ENCODE data around the gene BORCS5. TPM values are rescaled to one million over a fixed set of nuclear protein-coding genes. Genes with fewer than 3 reads are reported as not detected.
A peak's percentile ranks its signal among the peaks of the same experiment; 100 is the strongest.
"Not testable (repeated sequence)": the region's sequence is repeated elsewhere in the genome, so short reads cannot be mapped to it uniquely, and the experiment has no call there.

BORCS5 gene
- total RNA-seq, 1 donor from 2014 or later, result 4.0 TPM

GRCh38 chr12:12392413-12392812, 35.5 kb downstream of the BORCS5 start:
- no peak for DNase-seq (ENCODE audit: low read depth in 2 of 2)

GRCh38 chr12:12393171-12393570, 36.3 kb downstream of the BORCS5 start:
- DNase-seq (ENCODE audit: low read depth in 2 of 2), result no peak

GRCh38 chr12:12396694-12397093, 39.8 kb downstream of the BORCS5 start:
- DNase-seq (ENCODE audit: low read depth in 2 of 2), result no peak

GRCh38 chr12:12397184-12397583, 40.3 kb downstream of the BORCS5 start:
- DNase-seq (ENCODE audit: low read depth in 2 of 2), result no peak

GRCh38 chr12:12398026-12398859, 41.4 kb downstream of the BORCS5 start:
- DNase-seq (ENCODE audit: low read depth in 2 of 2), result peak; percentile 23 to 94

GRCh38 chr12:12399161-12399560, 42.3 kb downstream of the BORCS5 start:
- no peak for DNase-seq (ENCODE audit: low read depth in 2 of 2)

- no peak for DNase-seq (ENCODE audit: low read depth in 2 of 2)
These were observed 43.0 kb downstream of the BORCS5 start for GRCh38 chr12:12399776-12400305.

GRCh38 chr12:12400793-12401192, 43.9 kb downstream of the BORCS5 start:
- no peak for DNase-seq (ENCODE audit: low read depth in 2 of 2)

GRCh38 chr12:12403264-12404248, 46.7 kb downstream of the BORCS5 start:
- peak; percentile 10 to 28 for DNase-seq (ENCODE audit: low read depth in 2 of 2)

GRCh38 chr12:12404297-12404696, 47.4 kb downstream of the BORCS5 start:
- no peak for DNase-seq (ENCODE audit: low read depth in 2 of 2)

GRCh38 chr12:12405882-12406281, 49.0 kb downstream of the BORCS5 start:
- no peak for DNase-seq (ENCODE audit: low read depth in 2 of 2)

GRCh38 chr12:12406762-12407161, 49.9 kb downstream of the BORCS5 start:
- no peak for DNase-seq (ENCODE audit: low read depth in 2 of 2)

GRCh38 chr12:12408265-12408690, 51.4 kb downstream of the BORCS5 start:
- no peak for DNase-seq (ENCODE audit: low read depth in 2 of 2)

- DNase-seq (ENCODE audit: low read depth in 2 of 2), result not testable (repeated sequence)
These were observed 52.5 kb downstream of the BORCS5 start for GRCh38 chr12:12409337-12409736.

- DNase-seq (ENCODE audit: low read depth in 2 of 2), result no peak
These were observed 59.0 kb downstream of the BORCS5 start for GRCh38 chr12:12415886-12416285.

- DNase-seq (ENCODE audit: low read depth in 2 of 2), result not testable (repeated sequence)
These were observed 62.3 kb downstream of the BORCS5 start for GRCh38 chr12:12419165-12419564.

- DNase-seq (ENCODE audit: low read depth in 2 of 2), result no peak
These were observed 66.5 kb downstream of the BORCS5 start for GRCh38 chr12:12423367-12423766.

GRCh38 chr12:12425001-12425400, 68.1 kb downstream of the BORCS5 start:
- DNase-seq (ENCODE audit: low read depth in 2 of 2), result no peak

GRCh38 chr12:12425616-12426015, 68.7 kb downstream of the BORCS5 start:
- DNase-seq (ENCODE audit: low read depth in 2 of 2), result peak in 1 of 2 donors; percentile 80

- no peak for DNase-seq (ENCODE audit: low read depth in 2 of 2)
These were observed 70.7 kb downstream of the BORCS5 start for GRCh38 chr12:12427568-12427967.

- DNase-seq (ENCODE audit: low read depth in 2 of 2), result no peak
These were observed 71.2 kb downstream of the BORCS5 start for GRCh38 chr12:12428047-12428446.

All from lung microvascular endothelial cell (primary cell).